K562 (cell line): ENCODE measurements around the gene PEDS1. TPM values are rescaled to one million over a fixed set of nuclear protein-coding genes. Genes with fewer than 3 reads are reported as not detected.

Experiments used
- BMI1 ChIP-seq: fragments of 150-350 bp; IDR thresholded peaks from 2 replicates; pipeline ENCODE4 v1.6.1; 2014; ENCODE audit warnings: low read length
- polyA plus RNA-seq, 8 experiments: library from polyadenylated mRNA; depleted of rRNA in 4 of 8; stranded (reverse) in 5 of 8; unstranded in 3 of 8; fragments of >200 nt; fragmentation: Nextera tagmentation in 2 of 8; fragmentation: Illumina TruSeq in 1 of 8; extraction: Ambion mirVana in 2 of 8; extraction: Trizol in 1 of 8; gene quantifications; 2 replicates each; pipeline versions ENCODE4 v1.2.1 to v1.2.3, GENCODE V29; 2011 to 2014; ENCODE audit warnings: inconsistent platforms in 1 of 8, missing spikeins in 1 of 8
- total RNA-seq, 7 experiments: library from RNA; depleted of rRNA in 6 of 7; stranded (reverse); fragments of >200 nt in 6 of 7; fragmentation: Illumina TruSeq in 2 of 7; extraction: Trizol in 2 of 7; gene quantifications; 2 replicates each; pipeline versions ENCODE4 v1.2.1 to v1.2.3, GENCODE V29; 2011 to 2021; ENCODE audit warnings: low replicate concordance in 1 of 7
- TF ChIP-seq, protein P1 (sequence below): fragments of 150-350 bp; IDR thresholded peaks from 2 replicates; pipeline ENCODE4 v1.6.1; 2014; ENCODE audit warnings: low read depth, mild to moderate bottlenecking, low read length, borderline replicate concordance
- TF ChIP-seq, protein P2 (sequence below): IDR thresholded peaks from 2 replicates; pipeline ENCODE4 v1.6.1; 2012; ENCODE audit warnings: low read depth, low read length, improper control_type of control experiment, borderline replicate concordance

PEDS1 gene
- total and polyA plus RNA-seq, 9 of the 15 experiments (the other 6 are each of a cell fraction or from before 2014, with no cell fraction given) = 2.9 to 38.5 (median 24.2) TPM

DNA sequence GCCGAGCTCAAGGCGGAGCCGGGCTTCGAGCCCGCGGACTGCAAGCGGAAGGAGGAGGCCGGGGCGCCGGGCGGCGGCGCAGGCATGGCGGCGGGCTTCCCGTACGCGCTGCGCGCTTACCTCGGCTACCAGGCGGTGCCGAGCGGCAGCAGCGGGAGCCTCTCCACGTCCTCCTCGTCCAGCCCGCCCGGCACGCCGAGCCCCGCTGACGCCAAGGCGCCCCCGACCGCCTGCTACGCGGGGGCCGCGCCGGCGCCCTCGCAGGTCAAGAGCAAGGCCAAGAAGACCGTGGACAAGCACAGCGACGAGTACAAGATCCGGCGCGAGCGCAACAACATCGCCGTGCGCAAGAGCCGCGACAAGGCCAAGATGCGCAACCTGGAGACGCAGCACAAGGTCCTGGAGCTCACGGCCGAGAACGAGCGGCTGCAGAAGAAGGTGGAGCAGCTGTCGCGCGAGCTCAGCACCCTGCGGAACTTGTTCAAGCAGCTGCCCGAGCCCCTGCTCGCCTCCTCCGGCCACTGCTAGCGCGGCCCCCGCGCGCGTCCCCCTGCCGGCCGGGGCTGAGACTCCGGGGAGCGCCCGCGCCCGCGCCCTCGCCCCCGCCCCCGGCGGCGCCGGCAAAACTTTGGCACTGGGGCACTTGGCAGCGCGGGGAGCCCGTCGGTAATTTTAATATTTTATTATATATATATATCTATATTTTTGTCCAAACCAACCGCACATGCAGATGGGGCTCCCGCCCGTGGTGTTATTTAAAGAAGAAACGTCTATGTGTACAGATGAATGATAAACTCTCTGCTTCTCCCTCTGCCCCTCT is 38.2 kb upstream of the PEDS1 start (continued):
- TF ChIP-seq, protein P1, sequence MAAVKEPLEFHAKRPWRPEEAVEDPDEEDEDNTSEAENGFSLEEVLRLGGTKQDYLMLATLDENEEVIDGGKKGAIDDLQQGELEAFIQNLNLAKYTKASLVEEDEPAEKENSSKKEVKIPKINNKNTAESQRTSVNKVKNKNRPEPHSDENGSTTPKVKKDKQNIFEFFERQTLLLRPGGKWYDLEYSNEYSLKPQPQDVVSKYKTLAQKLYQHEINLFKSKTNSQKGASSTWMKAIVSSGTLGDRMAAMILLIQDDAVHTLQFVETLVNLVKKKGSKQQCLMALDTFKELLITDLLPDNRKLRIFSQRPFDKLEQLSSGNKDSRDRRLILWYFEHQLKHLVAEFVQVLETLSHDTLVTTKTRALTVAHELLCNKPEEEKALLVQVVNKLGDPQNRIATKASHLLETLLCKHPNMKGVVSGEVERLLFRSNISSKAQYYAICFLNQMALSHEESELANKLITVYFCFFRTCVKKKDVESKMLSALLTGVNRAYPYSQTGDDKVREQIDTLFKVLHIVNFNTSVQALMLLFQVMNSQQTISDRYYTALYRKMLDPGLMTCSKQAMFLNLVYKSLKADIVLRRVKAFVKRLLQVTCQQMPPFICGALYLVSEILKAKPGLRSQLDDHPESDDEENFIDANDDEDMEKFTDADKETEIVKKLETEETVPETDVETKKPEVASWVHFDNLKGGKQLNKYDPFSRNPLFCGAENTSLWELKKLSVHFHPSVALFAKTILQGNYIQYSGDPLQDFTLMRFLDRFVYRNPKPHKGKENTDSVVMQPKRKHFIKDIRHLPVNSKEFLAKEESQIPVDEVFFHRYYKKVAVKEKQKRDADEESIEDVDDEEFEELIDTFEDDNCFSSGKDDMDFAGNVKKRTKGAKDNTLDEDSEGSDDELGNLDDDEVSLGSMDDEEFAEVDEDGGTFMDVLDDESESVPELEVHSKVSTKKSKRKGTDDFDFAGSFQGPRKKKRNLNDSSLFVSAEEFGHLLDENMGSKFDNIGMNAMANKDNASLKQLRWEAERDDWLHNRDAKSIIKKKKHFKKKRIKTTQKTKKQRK = no peak
- TF ChIP-seq, protein P2, sequence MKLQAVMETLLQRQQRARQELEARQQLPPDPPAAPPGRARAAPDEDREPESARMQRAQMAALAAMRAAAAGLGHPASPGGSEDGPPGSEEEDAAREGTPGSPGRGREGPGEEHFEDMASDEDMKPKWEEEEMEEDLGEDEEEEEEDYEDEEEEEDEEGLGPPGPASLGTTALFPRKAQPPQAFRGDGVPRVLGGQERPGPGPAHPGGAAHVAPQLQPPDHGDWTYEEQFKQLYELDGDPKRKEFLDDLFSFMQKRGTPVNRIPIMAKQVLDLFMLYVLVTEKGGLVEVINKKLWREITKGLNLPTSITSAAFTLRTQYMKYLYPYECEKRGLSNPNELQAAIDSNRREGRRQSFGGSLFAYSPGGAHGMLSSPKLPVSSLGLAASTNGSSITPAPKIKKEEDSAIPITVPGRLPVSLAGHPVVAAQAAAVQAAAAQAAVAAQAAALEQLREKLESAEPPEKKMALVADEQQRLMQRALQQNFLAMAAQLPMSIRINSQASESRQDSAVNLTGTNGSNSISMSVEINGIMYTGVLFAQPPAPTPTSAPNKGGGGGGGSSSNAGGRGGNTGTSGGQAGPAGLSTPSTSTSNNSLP = no peak
- TF ChIP-seq BMI1 = no peak
